IMR-90 (cell line): Measurements from ENCODE around the gene FOXP4.

Source experiments
- CHD1 ChIP-seq: IDR thresholded peaks from 2 replicates; pipeline ENCODE4 v1.6.1; 2012; ENCODE audit warnings: low read depth, low read length, improper control_type of control experiment
- FOS ChIP-seq: fragments of 150-350 bp; IDR thresholded peaks from 2 replicates; pipeline ENCODE4 v1.6.1; 2016; ENCODE audit warnings: low read depth, low read length
- MAFK ChIP-seq: IDR thresholded peaks from 2 replicates; pipeline ENCODE4 v1.6.1; 2012; ENCODE audit warnings: low read depth, low read length, improper control_type of control experiment
- MAZ ChIP-seq: IDR thresholded peaks from 2 replicates; pipeline ENCODE4 v1.6.1; 2012; ENCODE audit warnings: low read depth, mild to moderate bottlenecking, low read length, improper control_type of control experiment, moderate library complexity, borderline replicate concordance
- MXI1 ChIP-seq: IDR thresholded peaks from 2 replicates; pipeline ENCODE4 v1.6.1; 2012; ENCODE audit warnings: low read depth, mild to moderate bottlenecking, low read length, moderate library complexity, borderline replicate concordance
- POLR2A ChIP-seq: IDR thresholded peaks from 2 replicates; pipeline ENCODE4 v1.6.1; 2012; ENCODE audit warnings: mild to moderate bottlenecking, low read depth, low read length
- RCOR1 ChIP-seq: IDR thresholded peaks from 2 replicates; pipeline ENCODE4 v1.6.1; 2012; ENCODE audit warnings: mild to moderate bottlenecking, low read length, improper control_type of control experiment; ENCODE audit not compliant: insufficient replicate concordance
- RFX5 ChIP-seq: IDR thresholded peaks from 2 replicates; pipeline ENCODE4 v1.8.0; 2012; ENCODE audit warnings: low read depth, mild to moderate bottlenecking, low read length, moderate library complexity
- TF ChIP-seq, protein P1 (sequence below): conservative IDR thresholded peaks from 2 replicates; pipeline ENCODE4 v1.5.1; 2012; ENCODE audit warnings: mild to moderate bottlenecking, low read depth, low read length, improper control_type of control experiment
- TF ChIP-seq, protein P2 (sequence below): fragments of 150-350 bp; IDR thresholded peaks from 2 replicates; pipeline ENCODE4 v1.6.1; 2017; ENCODE audit warnings: mild to moderate bottlenecking, antibody characterized with exemption, low read length, low read depth

- TF ChIP-seq, protein P1, sequence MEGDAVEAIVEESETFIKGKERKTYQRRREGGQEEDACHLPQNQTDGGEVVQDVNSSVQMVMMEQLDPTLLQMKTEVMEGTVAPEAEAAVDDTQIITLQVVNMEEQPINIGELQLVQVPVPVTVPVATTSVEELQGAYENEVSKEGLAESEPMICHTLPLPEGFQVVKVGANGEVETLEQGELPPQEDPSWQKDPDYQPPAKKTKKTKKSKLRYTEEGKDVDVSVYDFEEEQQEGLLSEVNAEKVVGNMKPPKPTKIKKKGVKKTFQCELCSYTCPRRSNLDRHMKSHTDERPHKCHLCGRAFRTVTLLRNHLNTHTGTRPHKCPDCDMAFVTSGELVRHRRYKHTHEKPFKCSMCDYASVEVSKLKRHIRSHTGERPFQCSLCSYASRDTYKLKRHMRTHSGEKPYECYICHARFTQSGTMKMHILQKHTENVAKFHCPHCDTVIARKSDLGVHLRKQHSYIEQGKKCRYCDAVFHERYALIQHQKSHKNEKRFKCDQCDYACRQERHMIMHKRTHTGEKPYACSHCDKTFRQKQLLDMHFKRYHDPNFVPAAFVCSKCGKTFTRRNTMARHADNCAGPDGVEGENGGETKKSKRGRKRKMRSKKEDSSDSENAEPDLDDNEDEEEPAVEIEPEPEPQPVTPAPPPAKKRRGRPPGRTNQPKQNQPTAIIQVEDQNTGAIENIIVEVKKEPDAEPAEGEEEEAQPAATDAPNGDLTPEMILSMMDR = no peak
- TF ChIP-seq MAFK (no peak), MAZ (no peak), POLR2A (no peak), RFX5 (no peak), CHD1 (no peak), MXI1 (no peak), FOS (no peak), RCOR1 (no peak)
- TF ChIP-seq, protein P2, sequence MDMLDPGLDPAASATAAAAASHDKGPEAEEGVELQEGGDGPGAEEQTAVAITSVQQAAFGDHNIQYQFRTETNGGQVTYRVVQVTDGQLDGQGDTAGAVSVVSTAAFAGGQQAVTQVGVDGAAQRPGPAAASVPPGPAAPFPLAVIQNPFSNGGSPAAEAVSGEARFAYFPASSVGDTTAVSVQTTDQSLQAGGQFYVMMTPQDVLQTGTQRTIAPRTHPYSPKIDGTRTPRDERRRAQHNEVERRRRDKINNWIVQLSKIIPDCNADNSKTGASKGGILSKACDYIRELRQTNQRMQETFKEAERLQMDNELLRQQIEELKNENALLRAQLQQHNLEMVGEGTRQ = no peak
Measured at GRCh38 chr6:41519305-41519744, 26.9 kb upstream of the FOXP4 start.
